HG02970 (cell line): ENCODE data around the gene SELENOV.
"Not testable (repeated sequence)": the region's sequence is repeated elsewhere in the genome, so short reads cannot be mapped to it uniquely, and the experiment has no call there.

ENCODE experiments used
- ATAC-seq: cut with Tn5 transposase; IDR thresholded peaks from one replicate; pipeline ENCODE4 v1.9.1; 2021; ENCODE audit warnings: mild to moderate bottlenecking, moderate library complexity, moderate number of reproducible peaks; ENCODE audit not compliant: unreplicated experiment, low FRiP score

The SELENOV gene, protein sequence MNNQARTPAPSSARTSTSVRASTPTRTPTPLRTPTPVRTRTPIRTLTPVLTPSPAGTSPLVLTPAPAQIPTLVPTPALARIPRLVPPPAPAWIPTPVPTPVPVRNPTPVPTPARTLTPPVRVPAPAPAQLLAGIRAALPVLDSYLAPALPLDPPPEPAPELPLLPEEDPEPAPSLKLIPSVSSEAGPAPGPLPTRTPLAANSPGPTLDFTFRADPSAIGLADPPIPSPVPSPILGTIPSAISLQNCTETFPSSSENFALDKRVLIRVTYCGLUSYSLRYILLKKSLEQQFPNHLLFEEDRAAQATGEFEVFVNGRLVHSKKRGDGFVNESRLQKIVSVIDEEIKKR

GRCh38 chr19:39514840-39515550 lies at the start of gene SELENOV:
SELENOV (plus strand) TSS chr19:39515139; CDS start chr19:39515213, 74 bp downstream.
- no peak for ATAC-seq

GRCh38 chr19:39465956-39466747 lies 48.8 kb upstream of the SELENOV start:
- no peak for ATAC-seq

DNA sequence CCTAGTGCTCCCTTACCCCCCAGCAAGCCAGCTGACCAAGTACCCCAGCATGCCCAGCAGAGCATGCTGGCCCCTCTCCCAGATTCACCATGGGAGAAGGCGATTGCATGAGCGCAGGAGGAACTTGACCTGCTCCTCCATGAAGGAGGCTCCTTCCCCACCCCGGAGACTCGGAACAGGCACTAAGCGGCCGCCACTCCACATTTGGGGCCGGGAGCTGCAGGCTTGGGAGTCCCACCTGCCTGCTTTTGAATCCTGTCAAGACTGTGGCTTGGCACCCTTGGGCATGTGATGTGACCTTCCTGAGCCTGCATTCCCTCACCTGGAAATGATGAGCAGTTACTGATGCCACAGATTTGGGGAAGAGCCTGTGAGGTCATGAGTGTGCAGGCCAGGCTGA lies 47.0 kb upstream of the SELENOV start:
- ATAC-seq: no peak

- no peak for ATAC-seq
These were observed 45.9 kb upstream of the SELENOV start for GRCh38 chr19:39469036-39469435.

- no peak for ATAC-seq
These were observed 45.4 kb upstream of the SELENOV start for GRCh38 chr19:39469567-39469966.

DNA sequence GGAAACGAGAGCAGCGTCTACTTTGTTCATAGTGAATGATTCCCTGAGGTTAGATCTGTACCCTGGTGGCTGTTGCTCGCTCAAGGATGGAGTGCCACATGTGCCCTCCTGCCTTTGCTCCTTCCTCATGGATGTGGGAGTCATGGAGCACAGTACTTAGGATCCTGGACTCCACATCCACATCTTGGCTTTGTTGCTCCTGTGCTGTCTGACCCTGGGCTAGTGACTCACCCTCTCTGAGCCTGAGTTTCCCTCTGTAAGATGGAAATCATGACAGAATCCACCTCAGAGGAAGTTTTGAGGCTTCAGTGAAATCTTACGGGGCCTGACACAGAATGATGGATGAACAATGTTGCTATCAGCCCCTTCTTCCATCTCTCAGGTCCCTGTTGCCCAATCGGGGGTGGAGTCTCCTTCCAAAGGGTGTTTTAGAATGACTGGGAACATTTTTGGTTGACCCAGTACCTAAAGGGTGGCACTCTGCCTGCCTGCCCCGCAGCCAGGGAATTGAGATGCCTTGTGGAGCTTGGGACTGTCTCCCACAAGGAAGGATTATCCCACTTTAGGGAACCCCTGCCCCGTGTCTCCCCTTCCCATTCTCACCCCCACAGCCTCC lies 44.1 kb upstream of the SELENOV start:
- no peak for ATAC-seq

DNA sequence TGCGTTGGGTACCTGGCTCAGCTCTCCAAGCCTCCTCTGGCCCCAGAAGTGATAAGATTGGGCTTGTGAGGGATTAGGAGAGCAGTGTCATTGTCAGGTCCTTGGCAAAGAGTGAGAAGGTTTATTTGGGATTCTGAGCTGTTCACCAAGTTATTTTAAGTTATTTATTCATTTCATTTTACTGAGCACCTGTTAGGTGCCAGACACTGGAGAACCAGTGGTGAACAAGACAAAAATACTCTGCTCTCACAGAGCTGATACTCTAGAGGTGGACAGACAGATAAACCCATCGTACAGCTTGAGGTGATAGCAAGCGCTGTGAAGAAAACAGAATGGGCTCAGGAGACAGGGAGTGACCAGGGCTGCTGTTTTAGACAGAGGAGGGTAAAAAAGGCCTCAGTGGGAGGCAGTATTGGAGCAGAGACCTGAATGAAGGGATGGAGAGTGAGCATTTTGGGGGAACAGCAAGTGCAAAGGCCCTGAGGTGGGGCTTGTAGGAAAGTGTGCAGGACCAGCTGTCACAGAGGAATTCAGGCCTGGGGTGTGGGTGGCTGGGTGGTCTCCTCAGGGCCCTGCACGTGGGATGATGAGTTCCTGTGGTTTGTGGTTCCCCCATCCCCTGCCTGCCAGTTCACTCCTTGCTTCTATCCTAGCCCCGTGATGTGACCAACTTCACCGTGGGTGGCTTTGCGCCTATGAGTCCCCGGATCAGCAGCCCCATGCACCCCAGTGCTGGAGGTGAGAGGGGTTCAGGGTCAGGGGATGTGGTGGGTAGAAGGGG lies 43.0 kb upstream of the SELENOV start:
- ATAC-seq: no peak

GRCh38 chr19:39472746-39473442 lies 42.0 kb upstream of the SELENOV start:
- ATAC-seq: no peak

GRCh38 chr19:39473443-39473960 lies 41.4 kb upstream of the SELENOV start:
- ATAC-seq: no peak

DNA sequence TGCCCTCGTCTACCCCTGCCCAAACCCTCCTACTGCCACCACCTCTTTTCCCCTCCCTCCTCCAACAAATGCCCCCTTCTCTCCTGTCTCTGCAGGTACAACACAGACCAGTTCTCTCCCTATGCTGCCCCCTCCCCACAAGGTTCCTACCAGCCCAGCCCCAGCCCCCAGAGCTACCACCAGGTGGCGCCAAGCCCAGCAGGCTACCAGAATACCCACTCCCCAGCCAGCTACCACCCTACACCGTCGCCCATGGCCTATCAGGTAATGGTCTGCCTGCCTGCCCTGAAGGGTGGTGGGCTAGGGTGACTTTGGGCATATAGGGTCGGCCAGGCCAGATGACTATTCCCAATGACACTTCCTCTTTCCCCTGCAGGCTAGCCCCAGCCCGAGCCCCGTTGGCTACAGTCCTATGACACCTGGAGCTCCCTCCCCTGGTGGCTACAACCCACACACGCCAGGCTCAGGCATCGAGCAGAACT lies 40.8 kb upstream of the SELENOV start:
- ATAC-seq: no peak

DNA sequence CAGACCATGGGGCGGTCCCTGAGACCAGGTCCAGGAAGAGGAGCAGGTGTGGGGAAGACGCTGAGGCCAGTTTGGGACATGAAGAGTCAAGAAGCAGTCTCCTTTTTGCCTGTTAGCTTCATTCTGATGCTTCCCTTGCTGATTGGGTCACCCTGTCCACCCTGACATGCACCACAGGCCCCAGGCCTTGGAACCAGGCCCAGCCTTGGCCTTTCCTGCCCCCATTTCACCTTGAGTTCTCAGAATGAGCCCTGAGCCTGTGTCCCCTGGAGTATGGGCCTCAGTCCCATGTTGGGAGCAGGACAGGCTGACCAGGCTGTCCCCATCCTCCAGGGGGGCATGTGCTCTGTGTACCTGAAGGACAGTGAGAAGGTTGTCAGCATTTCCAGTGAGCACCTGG lies 39.2 kb upstream of the SELENOV start:
- ATAC-seq: no peak

DNA sequence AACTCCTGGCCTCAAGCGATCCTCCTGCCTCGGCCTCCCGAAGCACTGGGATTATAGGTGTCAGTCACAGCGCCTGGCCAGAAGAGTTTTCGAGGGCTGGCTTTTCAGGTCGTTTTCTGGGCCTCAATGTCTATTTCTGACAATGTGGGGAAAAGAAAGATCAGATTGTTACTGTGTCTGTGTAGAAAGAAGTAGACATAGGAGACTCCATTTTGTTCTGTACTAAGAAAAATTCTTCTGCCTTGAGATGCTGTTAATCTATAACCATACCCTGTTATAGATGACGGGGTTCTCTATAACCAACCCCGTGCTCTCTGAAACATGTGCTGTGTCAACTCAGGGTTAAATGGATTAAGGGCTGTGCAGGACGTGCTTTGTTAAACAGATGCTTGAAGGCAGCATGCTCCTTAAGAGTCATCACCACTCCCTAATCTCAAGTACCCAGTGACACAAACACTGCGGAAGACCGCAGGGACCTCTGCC lies 35.6 kb upstream of the SELENOV start:
- ATAC-seq: not testable (repeated sequence)

GRCh38 chr19:39479916-39480315 lies 35.0 kb upstream of the SELENOV start:
- ATAC-seq: no peak

GRCh38 chr19:39480337-39481228 lies 34.4 kb upstream of the SELENOV start, which contains the start of gene TIMM50:
TIMM50 (plus strand) TSS chr19:39480838; CDS start chr19:39480854, 16 bp downstream.
- peak; percentile 94 for ATAC-seq

DNA sequence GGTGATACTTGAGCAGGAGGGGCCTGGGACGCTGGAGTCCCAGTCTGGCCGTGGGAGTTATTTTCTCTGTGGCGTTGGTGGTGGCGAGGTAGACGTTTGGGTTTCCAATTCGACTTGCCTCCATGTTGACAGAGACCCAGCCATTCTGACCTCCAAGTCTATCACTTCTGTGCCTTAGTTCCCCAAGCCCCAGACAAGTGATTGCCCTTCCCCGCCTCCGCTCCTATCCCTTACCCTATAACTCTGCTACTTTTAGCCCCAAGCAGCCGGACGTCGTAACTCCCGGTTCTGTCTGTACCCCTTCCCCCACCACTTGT lies 33.8 kb upstream of the SELENOV start:
- no peak for ATAC-seq

DNA sequence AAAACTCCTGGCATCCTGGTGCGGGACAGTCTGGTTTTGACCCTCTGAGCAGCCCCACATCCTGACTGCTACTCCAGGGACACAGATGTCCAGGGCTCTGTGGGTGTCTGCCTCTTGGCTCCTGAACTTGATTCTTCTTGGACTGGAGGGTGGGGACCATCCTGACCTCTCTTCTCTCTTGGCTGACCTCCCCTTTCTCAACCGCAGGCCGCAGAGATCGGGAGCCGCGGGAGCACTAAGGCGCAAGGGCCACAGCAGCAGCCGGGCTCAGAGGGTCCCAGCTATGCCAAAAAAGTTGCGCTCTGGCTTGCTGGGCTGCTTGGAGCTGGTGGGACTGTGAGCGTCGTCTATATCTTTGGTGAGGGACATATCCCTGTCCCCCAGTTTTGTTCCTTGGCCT lies 33.3 kb upstream of the SELENOV start:
- no peak for ATAC-seq

- ATAC-seq: no peak
These were observed 31.8 kb upstream of the SELENOV start for GRCh38 chr19:39483141-39483540.

GRCh38 chr19:39489756-39490155 lies 25.2 kb upstream of the SELENOV start:
- ATAC-seq: no peak
